Esophagus muscularis mucosa (tissue), 3 donors: ENCODE results near the gene SLC29A3.

Source experiments
- POLR2A ChIP-seq: fragments of 450-650 bp; IDR thresholded peaks from one replicate; pipeline ENCODE4 v1.6.1; 2017; ENCODE audit warnings: antibody characterized with exemption, moderate library complexity, mild to moderate bottlenecking, low read depth
- POLR2AphosphoS5 ChIP-seq, 2 donors: sonication (generic); formaldehyde crosslinking; IDR thresholded peaks; one replicate each; pipeline ENCODE4 v1.6.1; 2017; ENCODE audit warnings: antibody characterized with exemption in 2 of 2
- TF ChIP-seq, protein P1 (sequence below), 3 experiments: fragments of 200-600 bp in 2 of 3; fragments of 450-650 bp in 1 of 3; sonication (generic) in 2 of 3; IDR thresholded peaks; one replicate each; pipeline ENCODE4 v1.5.1; 2017 to 2019; ENCODE audit warnings: antibody characterized with exemption in 3 of 3, mild to moderate bottlenecking in 2 of 3, moderate library complexity in 1 of 3

DNA sequence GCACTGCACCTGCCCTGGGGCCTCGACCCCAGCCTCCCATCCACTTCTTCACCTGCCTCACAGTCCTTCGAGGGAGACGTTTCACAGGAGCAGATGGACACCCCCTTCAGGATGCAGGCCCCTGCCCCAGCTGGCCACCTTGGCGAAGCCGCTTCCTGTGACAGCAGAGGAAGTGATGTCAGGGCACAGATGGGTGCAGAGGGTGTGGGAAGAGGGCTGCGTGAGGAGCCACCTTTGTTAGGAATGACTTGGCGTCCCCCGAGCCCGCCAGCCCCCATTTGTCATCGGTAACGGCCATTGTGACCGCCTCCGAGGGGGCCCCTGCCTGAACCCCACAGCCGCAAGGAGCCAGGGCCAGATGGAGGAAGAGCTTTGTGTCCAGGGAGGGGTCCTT, 47.4 kb upstream of the SLC29A3 start:
- TF ChIP-seq, protein P1, sequence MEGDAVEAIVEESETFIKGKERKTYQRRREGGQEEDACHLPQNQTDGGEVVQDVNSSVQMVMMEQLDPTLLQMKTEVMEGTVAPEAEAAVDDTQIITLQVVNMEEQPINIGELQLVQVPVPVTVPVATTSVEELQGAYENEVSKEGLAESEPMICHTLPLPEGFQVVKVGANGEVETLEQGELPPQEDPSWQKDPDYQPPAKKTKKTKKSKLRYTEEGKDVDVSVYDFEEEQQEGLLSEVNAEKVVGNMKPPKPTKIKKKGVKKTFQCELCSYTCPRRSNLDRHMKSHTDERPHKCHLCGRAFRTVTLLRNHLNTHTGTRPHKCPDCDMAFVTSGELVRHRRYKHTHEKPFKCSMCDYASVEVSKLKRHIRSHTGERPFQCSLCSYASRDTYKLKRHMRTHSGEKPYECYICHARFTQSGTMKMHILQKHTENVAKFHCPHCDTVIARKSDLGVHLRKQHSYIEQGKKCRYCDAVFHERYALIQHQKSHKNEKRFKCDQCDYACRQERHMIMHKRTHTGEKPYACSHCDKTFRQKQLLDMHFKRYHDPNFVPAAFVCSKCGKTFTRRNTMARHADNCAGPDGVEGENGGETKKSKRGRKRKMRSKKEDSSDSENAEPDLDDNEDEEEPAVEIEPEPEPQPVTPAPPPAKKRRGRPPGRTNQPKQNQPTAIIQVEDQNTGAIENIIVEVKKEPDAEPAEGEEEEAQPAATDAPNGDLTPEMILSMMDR (IDR thresholded peaks at IDR 0.05): no peak
- TF ChIP-seq POLR2AphosphoS5 (IDR thresholded peaks at IDR 0.05) (no peak), POLR2A (no peak)
